ENCODE results near the gene NUMBL. TPM values are rescaled to one million over a fixed set of nuclear protein-coding genes. Genes with fewer than 3 reads are reported as not detected.

The NUMBL gene
- polyA plus RNA-seq, 2 of the 4 experiments (the other 2 are of a cell fraction), result 21.1 to 28.7 TPM

GRCh38 chr19:40716031-40716481 lies 25.6 kb upstream of the NUMBL start:
- Histone ChIP-seq H3K9me3 (no peaks in the 10 kb centered on the region), H3K4me2 (peak overlapping the region; percentile 95), H3K27ac (peak overlapping the region; percentile 88 to 93), H3K4me1 (peaks cover 31% of the 10 kb centered on the region), H3K4me3 (peak overlapping the region; percentile 64)
- FAIRE-seq (peak; percentile 7), ATAC-seq (peak; percentile 5 to 17), DNase-seq (ENCODE audit: low read depth in 1 of 2, low spot score in 1 of 2) (peak; percentile 93 to 96)
- 1% methylated on average over 8 of the region's 8 CpGs for WGBS (ENCODE audit: missing lambda C conversion rate)
- ChIA-PET POLR2A (interaction anchor here (0.6 to 2.4 kb wide), 16 partner anchors 14 to 648 kb away, joined by 3 to 71 read pairs (median 6); partner anchors contain the start of genes ACTMAP, B9D2, EGLN2 and NUMBL), CTCF (interaction anchor here (0.7 to 2.4 kb wide), 12 partner anchors 9 to 428 kb away, joined by 3 to 23 read pairs (median 4); partner anchors contain the start of gene EGLN2)
- no peak for TF ChIP-seq POLR2AphosphoS2 (conservative IDR thresholded peaks at IDR 0.05; ENCODE audit: low read length)
- TF ChIP-seq, protein P1, sequence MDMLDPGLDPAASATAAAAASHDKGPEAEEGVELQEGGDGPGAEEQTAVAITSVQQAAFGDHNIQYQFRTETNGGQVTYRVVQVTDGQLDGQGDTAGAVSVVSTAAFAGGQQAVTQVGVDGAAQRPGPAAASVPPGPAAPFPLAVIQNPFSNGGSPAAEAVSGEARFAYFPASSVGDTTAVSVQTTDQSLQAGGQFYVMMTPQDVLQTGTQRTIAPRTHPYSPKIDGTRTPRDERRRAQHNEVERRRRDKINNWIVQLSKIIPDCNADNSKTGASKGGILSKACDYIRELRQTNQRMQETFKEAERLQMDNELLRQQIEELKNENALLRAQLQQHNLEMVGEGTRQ (IDR thresholded peaks at IDR 0.05), result peak; percentile 11
- peak; percentile 56; the same call in 2 of the 3 replicates for TF ChIP-seq BCL3 (IDR thresholded peaks at IDR 0.05)
- no peak for TF ChIP-seq SMC3 (IDR thresholded peaks at IDR 0.05)
- no peak for TF ChIP-seq CBX8 (IDR thresholded peaks at IDR 0.05)
- TF ChIP-seq, protein P2, sequence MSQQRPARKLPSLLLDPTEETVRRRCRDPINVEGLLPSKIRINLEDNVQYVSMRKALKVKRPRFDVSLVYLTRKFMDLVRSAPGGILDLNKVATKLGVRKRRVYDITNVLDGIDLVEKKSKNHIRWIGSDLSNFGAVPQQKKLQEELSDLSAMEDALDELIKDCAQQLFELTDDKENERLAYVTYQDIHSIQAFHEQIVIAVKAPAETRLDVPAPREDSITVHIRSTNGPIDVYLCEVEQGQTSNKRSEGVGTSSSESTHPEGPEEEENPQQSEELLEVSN (IDR thresholded peaks at IDR 0.05; ENCODE audit: borderline replicate concordance, low read depth), result no peak
- no peak for TF ChIP-seq EP300 (IDR thresholded peaks at IDR 0.05)
- TF ChIP-seq, protein P3, sequence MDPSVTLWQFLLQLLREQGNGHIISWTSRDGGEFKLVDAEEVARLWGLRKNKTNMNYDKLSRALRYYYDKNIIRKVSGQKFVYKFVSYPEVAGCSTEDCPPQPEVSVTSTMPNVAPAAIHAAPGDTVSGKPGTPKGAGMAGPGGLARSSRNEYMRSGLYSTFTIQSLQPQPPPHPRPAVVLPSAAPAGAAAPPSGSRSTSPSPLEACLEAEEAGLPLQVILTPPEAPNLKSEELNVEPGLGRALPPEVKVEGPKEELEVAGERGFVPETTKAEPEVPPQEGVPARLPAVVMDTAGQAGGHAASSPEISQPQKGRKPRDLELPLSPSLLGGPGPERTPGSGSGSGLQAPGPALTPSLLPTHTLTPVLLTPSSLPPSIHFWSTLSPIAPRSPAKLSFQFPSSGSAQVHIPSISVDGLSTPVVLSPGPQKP (IDR thresholded peaks at IDR 0.05; ENCODE audit: low read depth, low read length), result no peak
- peak; percentile 55; the same call in 1 of the 2 replicates for TF ChIP-seq HOXB5 (CRISPR knock-in tag; IDR thresholded peaks at IDR 0.05)
- TF ChIP-seq KDM1A (IDR thresholded peaks at IDR 0.05; ENCODE audit: low read depth), result no peak
- TF ChIP-seq CBX2 (IDR thresholded peaks at IDR 0.05; ENCODE audit: borderline replicate concordance, low read depth), result no peak
- TF ChIP-seq CHD4 (IDR thresholded peaks at IDR 0.05; ENCODE audit: borderline replicate concordance), result no peak
- TF ChIP-seq HOXA7 (CRISPR knock-in tag; IDR thresholded peaks at IDR 0.05), result no peak; the same call in none of the 2 replicates
- TF ChIP-seq PBX3 (IDR thresholded peaks at IDR 0.05), result peak; percentile 54; the same call in 1 of the 2 replicates
- peak; percentile 53 for TF ChIP-seq ZFP36 (IDR thresholded peaks at IDR 0.05; ENCODE audit: borderline replicate concordance, partially characterized antibody)
- 0 out of 2 replicates have a peak, but pooled peaks have one; percentile 74 for TF ChIP-seq TFCP2L1 (CRISPR knock-in tag; IDR thresholded peaks at IDR 0.05)
- TF ChIP-seq FOSB (CRISPR knock-in tag; IDR thresholded peaks at IDR 0.05), result peak; percentile 81
- TF ChIP-seq, protein P4, sequence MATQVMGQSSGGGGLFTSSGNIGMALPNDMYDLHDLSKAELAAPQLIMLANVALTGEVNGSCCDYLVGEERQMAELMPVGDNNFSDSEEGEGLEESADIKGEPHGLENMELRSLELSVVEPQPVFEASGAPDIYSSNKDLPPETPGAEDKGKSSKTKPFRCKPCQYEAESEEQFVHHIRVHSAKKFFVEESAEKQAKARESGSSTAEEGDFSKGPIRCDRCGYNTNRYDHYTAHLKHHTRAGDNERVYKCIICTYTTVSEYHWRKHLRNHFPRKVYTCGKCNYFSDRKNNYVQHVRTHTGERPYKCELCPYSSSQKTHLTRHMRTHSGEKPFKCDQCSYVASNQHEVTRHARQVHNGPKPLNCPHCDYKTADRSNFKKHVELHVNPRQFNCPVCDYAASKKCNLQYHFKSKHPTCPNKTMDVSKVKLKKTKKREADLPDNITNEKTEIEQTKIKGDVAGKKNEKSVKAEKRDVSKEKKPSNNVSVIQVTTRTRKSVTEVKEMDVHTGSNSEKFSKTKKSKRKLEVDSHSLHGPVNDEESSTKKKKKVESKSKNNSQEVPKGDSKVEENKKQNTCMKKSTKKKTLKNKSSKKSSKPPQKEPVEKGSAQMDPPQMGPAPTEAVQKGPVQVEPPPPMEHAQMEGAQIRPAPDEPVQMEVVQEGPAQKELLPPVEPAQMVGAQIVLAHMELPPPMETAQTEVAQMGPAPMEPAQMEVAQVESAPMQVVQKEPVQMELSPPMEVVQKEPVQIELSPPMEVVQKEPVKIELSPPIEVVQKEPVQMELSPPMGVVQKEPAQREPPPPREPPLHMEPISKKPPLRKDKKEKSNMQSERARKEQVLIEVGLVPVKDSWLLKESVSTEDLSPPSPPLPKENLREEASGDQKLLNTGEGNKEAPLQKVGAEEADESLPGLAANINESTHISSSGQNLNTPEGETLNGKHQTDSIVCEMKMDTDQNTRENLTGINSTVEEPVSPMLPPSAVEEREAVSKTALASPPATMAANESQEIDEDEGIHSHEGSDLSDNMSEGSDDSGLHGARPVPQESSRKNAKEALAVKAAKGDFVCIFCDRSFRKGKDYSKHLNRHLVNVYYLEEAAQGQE (IDR thresholded peaks at IDR 0.05), result no peak; the same call in 1 of the 2 replicates
- TF ChIP-seq EHMT2 (IDR thresholded peaks at IDR 0.05; ENCODE audit: low read depth), result no peak
- peak; percentile 79 for TF ChIP-seq FOSL2 (IDR thresholded peaks at IDR 0.05)
- peak; percentile 80; the same call in 1 of the 2 replicates for TF ChIP-seq FOSL2 (CRISPR knock-in tag; IDR thresholded peaks at IDR 0.05)
- TF ChIP-seq KDM5A (IDR thresholded peaks at IDR 0.05), result no peak
- TF ChIP-seq HEYL (CRISPR knock-in tag; IDR thresholded peaks at IDR 0.05), result no peak
- TF ChIP-seq SREBF2 (IDR thresholded peaks at IDR 0.05), result no peak
- no peak for TF ChIP-seq RCOR1 (IDR thresholded peaks at IDR 0.05; ENCODE audit: low read depth, low read length)
- TF ChIP-seq JUN (IDR thresholded peaks at IDR 0.05), result 0 out of 5 replicates have a peak, but pooled peaks of 1 of the 2 experiments have one; percentile 14
- no peak for TF ChIP-seq MAZ (IDR thresholded peaks at IDR 0.05; ENCODE audit: borderline replicate concordance, low read depth, low read length)
- TF ChIP-seq MAFK (IDR thresholded peaks at IDR 0.05; ENCODE audit: partially characterized antibody), result peak; percentile 32
- no peak for TF ChIP-seq MYC (IDR thresholded peaks at IDR 0.05; ENCODE audit: borderline replicate concordance, low read length)
- TF ChIP-seq HDAC2 (IDR thresholded peaks at IDR 0.05), result no peak
- TF ChIP-seq PHF8 (IDR thresholded peaks at IDR 0.05; ENCODE audit: borderline replicate concordance, low read depth), result no peak
- TF ChIP-seq NFE2L2 (conservative IDR thresholded peaks at IDR 0.05; ENCODE audit: low read length), result no peak
- TF ChIP-seq CEBPB (IDR thresholded peaks at IDR 0.05), result peak in 1 of 2 experiments; percentile 6; a peak in 1 of 4 replicates
- no peak for TF ChIP-seq HES2 (IDR thresholded peaks at IDR 0.05)

Data from A549 (cell line).